Panc1 (cell line): ENCODE measurements around the gene ZCCHC24. TPM values are rescaled to one million over a fixed set of nuclear protein-coding genes. Genes with fewer than 3 reads are reported as not detected.

Experiments
- ATAC-seq: fragments of 200-7000 bp; cut with Tn5 transposase; 2 replicates; pipeline ENCODE4 v1.9.1; 2020; ENCODE audit warnings: mild to moderate bottlenecking, moderate library complexity
- BruUV-seq: library from RNA; stranded (reverse); fragments of 400-500 nt; replicated peaks from 2 replicates; lab custom pipeline; 2021; lab: Mats Ljungman, UMichigan
- CTCF ChIA-PET: fragments of 300-600 bp; sonication (Branson Sonifier 250); formaldehyde crosslinking; loops from one replicate; lab custom pipeline; 2022; ENCODE audit warnings: antibody characterized with exemption; lab: Charles Lee
- POLR2A ChIA-PET: fragments of 300-600 bp; sonication (Branson Sonifier 250); formaldehyde crosslinking; loops from one replicate; lab custom pipeline; 2022; ENCODE audit warnings: antibody characterized with exemption; lab: Charles Lee
- DNase-seq: peaks from one replicate; pipeline ENCODE4 v3.0.0-alpha.2; 2010; ENCODE audit warnings: low read depth, low spot score
- H3K27ac ChIP-seq: 2 replicates; pipeline ENCODE4 v1.5.1; 2011; ENCODE audit warnings: mild to moderate bottlenecking, low read length, inconsistent platforms
- H3K27me3 ChIP-seq: fragments of 200-500 bp; sonication (Bioruptor generic); 2 replicates; pipeline ENCODE4 v1.6.0; 2014; ENCODE audit warnings: low read length, inconsistent platforms; ENCODE audit not compliant: control insufficient read depth, insufficient read depth
- H3K36me3 ChIP-seq: fragments of 200-500 bp; sonication (Bioruptor generic); 2 replicates; pipeline ENCODE4 v1.5.1; 2014; ENCODE audit warnings: inconsistent platforms, mild to moderate bottlenecking, low read length, moderate library complexity; ENCODE audit not compliant: control insufficient read depth, insufficient read depth
- H3K4me1 ChIP-seq: 2 replicates; pipeline ENCODE4 v1.5.1; 2011; ENCODE audit warnings: inconsistent platforms, mild to moderate bottlenecking, low read length, moderate library complexity; ENCODE audit not compliant: control insufficient read depth, insufficient read depth
- H3K4me3 ChIP-seq, 2 experiments: 2 replicates each; pipeline ENCODE4 v1.5.1; 2011 to 2012; ENCODE audit warnings: low read depth in 2 of 2, low read length in 2 of 2, mild to moderate bottlenecking in 2 of 2, inconsistent platforms in 1 of 2, moderate library complexity in 1 of 2
- H3K9me3 ChIP-seq: fragments of 200-500 bp; sonication (Bioruptor generic); 2 replicates; pipeline ENCODE4 v1.5.1; 2014; ENCODE audit warnings: low read depth, mild to moderate bottlenecking, inconsistent platforms, low read length, moderate library complexity; ENCODE audit not compliant: control insufficient read depth, insufficient read depth
- CTCF ChIP-seq: fragments of 450-650 bp; IDR thresholded peaks from 2 replicates; pipeline ENCODE4 v1.5.1; 2017; ENCODE audit warnings: mild to moderate bottlenecking
- POLR2AphosphoS5 ChIP-seq: IDR thresholded peaks from 2 replicates; pipeline ENCODE4 v1.6.1; 2012; ENCODE audit warnings: mild to moderate bottlenecking, low read depth, low read length, moderate library complexity
- REST ChIP-seq, 2 experiments: IDR thresholded peaks; 2 replicates each; pipeline ENCODE4 v1.6.1; 2011 to 2012; ENCODE audit warnings: low read depth in 2 of 2, control low read depth in 1 of 2, low read length in 1 of 2, mild to moderate bottlenecking in 1 of 2, moderate library complexity in 1 of 2; ENCODE audit not compliant: insufficient read depth in 1 of 2
- SIN3A ChIP-seq: IDR thresholded peaks from 2 replicates; pipeline ENCODE4 v1.6.1; 2012; ENCODE audit warnings: low read depth, mild to moderate bottlenecking, low read length, moderate library complexity, borderline replicate concordance; ENCODE audit not compliant: insufficient read depth
- TCF7L2 ChIP-seq: IDR thresholded peaks from 2 replicates; pipeline ENCODE4 v1.6.1; 2011; ENCODE audit warnings: mild to moderate bottlenecking, low read depth, low read length, inconsistent platforms
- in situ Hi-C: cut with HindIII; loops from 2 replicates; pipeline ENCODE4 v1.10.0; 2016; ENCODE audit warnings: low sequenced_read_pairs, low pct_unique_long_range_greater_than_20kb
- intact Hi-C: fragments of 100-400 bp; cut with micrococcal nuclease; formaldehyde crosslinking; loops from one replicate; pipeline ENCODE4 v1.10.0; 2022; ENCODE audit not compliant: unreplicated experiment
- total RNA-seq: library from RNA; stranded (reverse); gene quantifications from one replicate; pipeline ENCODE4 v1.2.1, GENCODE V29; 2021; ENCODE audit not compliant: unreplicated experiment

The ZCCHC24 gene
- total RNA-seq, 1 experiment from 2014 or later: 7.8 TPM

- DNase-seq (no peak), ATAC-seq (no peak)
- H3K4me3 ChIP-seq: no peak overlapping the region
- peaks cover 6% of the 10 kb centered on the region; the same call in 1 of the 2 replicates for H3K4me1 ChIP-seq
- no peak overlapping the region for H3K27ac ChIP-seq
- no peaks in the 10 kb centered on the region for H3K36me3 ChIP-seq
- in situ Hi-C loops: no loop called here
- POLR2A ChIA-PET: no interaction called here
- no peak for TF ChIP-seq TCF7L2
- TF ChIP-seq CTCF: no peak
- no peak for TF ChIP-seq POLR2AphosphoS5
- no peak for TF ChIP-seq REST (IDR thresholded peaks at IDR 0.05; ENCODE audit: insufficient read depth in 1 of 2, low read depth in 2 of 2, low read length in 1 of 2)
- BruUV-seq: no TSS peak
- no peaks in the 10 kb centered on the region for H3K9me3 ChIP-seq
- CTCF ChIA-PET: no interaction called here
- no peaks in the 10 kb centered on the region for H3K27me3 ChIP-seq
- intact Hi-C loops: no loop called here
These were observed 67.7 kb downstream of the ZCCHC24 start for GRCh38 chr10:79377557-79378382.

- TF ChIP-seq CTCF: no peak
- no peak for TF ChIP-seq POLR2AphosphoS5
- TF ChIP-seq SIN3A: no peak
- no peak for TF ChIP-seq REST (IDR thresholded peaks at IDR 0.05; ENCODE audit: insufficient read depth in 1 of 2, low read depth in 2 of 2, low read length in 1 of 2)
- no peak for TF ChIP-seq TCF7L2
- no peak for DNase-seq
- ChIA-PET POLR2A (no interaction called here), CTCF (no interaction called here)
- intact Hi-C loops: no loop called here
- no peaks in the 10 kb centered on the region for H3K9me3 ChIP-seq
- no peak overlapping the region for H3K4me3 ChIP-seq
- in situ Hi-C loops: no loop called here
- H3K36me3 ChIP-seq: no peaks in the 10 kb centered on the region
- H3K4me1 ChIP-seq: peaks cover 6% of the 10 kb centered on the region; the same call in 1 of the 2 replicates
- no peak for ATAC-seq
- H3K27me3 ChIP-seq: no peaks in the 10 kb centered on the region
- no TSS peak for BruUV-seq
- no peak overlapping the region for H3K27ac ChIP-seq
These were observed 68.5 kb downstream of the ZCCHC24 start for GRCh38 chr10:79376751-79377556.
